ENCODE data around the gene ATP5PB.

DNA sequence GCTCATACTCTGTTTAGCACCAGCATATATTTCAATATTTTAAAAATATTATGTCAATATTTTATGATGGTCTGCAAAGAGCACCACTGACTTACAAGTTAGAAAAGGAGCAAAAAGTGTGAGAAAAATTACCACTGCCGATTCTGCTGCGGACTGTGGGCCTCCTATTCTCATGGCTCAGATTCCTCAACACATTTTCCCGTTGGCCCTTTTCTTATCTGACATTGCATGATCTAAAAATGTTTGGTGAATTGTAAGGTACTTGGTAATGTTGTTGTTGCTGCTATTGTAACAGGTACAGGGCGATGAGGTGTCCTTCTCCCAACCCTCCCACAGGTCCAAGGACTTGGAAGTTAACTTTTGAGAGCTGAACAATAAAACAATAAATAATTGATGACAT lies 25.3 kb downstream of the ATP5PB start:
- TF ChIP-seq EZH2 (IDR thresholded peaks at IDR 0.05) (no peak), POLR2AphosphoS5 (IDR thresholded peaks at IDR 0.05; ENCODE audit: borderline replicate concordance, low read depth, low read length) (no peak)

All from SK-N-MC (cell line).